GM12875 (cell line): ENCODE measurements around the gene EEF1AKMT1.

Source experiments
- H3K4me3 ChIP-seq: one replicate; pipeline ENCODE4 v1.5.1; 2011; ENCODE audit warnings: low read depth, low read length, control low read depth
- CTCF ChIP-seq: IDR thresholded peaks from 2 replicates; pipeline ENCODE4 v1.5.1; 2011; ENCODE audit warnings: low read depth, mild to moderate bottlenecking, control low read depth, inconsistent platforms, low read length, moderate library complexity, borderline replicate concordance; ENCODE audit not compliant: insufficient read depth

Gene EEF1AKMT1

GRCh38 chr13:20796791-20797508, 23.2 kb upstream of the EEF1AKMT1 start:
- no peak overlapping the region for H3K4me3 ChIP-seq
- TF ChIP-seq CTCF = no peak

- TF ChIP-seq CTCF = no peak
- H3K4me3 ChIP-seq = no peak overlapping the region
Measured at GRCh38 chr13:20789665-20790064, 15.9 kb upstream of the EEF1AKMT1 start.

- TF ChIP-seq CTCF = no peak
- H3K4me3 ChIP-seq = no peak overlapping the region
Measured at GRCh38 chr13:20788312-20788711, 14.6 kb upstream of the EEF1AKMT1 start.

- H3K4me3 ChIP-seq = no peak overlapping the region
- no peak for TF ChIP-seq CTCF
Measured at GRCh38 chr13:20787180-20787579, 13.4 kb upstream of the EEF1AKMT1 start.

- TF ChIP-seq CTCF = no peak
- no peak overlapping the region for H3K4me3 ChIP-seq
Measured at GRCh38 chr13:20782116-20782708, 8.5 kb upstream of the EEF1AKMT1 start.

GRCh38 chr13:20780317-20780716, 6.6 kb upstream of the EEF1AKMT1 start:
- TF ChIP-seq CTCF = no peak
- no peak overlapping the region for H3K4me3 ChIP-seq

GRCh38 chr13:20779405-20779804, 5.6 kb upstream of the EEF1AKMT1 start:
- H3K4me3 ChIP-seq = no peak overlapping the region
- TF ChIP-seq CTCF = no peak
